ENCODE results near the gene RYR3.

The RYR3 gene

DNA sequence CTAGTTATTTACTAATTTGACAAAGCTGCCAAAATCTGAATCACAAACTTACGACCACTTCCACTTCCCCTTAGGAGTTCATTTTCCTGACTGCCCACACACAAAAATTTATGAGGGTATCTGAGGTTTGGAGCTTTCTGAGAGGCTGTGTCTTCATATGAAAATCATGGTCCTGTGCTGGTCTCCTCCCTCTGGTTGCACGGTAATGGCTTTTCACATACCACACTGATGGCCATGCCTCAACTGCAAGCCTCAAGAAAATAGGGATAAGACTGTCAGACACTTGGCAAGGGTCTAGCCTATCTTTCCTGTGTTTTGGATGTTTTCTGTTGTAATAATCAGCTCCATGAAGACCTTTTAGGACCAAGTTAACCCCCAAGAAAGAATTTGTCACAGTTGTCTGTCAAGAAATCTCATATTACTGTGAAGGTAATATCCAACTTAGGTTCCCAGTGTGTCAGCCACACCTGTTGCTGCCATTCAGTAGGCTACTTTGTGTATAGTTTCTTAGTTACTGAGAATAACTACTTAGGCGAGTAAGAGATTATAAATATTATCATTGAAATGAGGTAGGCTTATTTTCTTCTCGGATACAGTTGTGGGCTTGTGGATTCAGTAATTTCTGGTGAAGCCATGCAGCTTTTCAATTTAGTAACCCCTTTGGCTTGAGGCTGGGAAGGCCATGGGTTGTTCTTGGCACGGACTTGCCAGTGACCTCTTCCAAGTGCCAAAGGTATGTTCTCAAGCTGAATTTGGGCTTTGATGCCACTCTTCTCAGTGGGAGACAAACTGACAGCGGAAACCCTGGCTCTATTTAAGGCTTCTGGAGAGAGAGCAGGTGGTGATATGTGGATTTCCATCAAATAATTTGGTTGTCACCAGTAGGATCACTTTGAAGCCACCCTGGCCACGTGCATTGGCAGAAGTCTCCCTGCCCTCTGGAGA is 101.1 kb downstream of the RYR3 start:
- Histone ChIP-seq H3K4me1 (ENCODE audit: control insufficient read depth, low read length) (no peaks in the 10 kb centered on the region), H3K79me2 (ENCODE audit: control insufficient read depth, low read length) (no peaks in the 10 kb centered on the region), H3K9me3 (ENCODE audit: control insufficient read depth, insufficient read depth, low read length) (no peaks in the 10 kb centered on the region), H3K27me3 (ENCODE audit: control insufficient read depth, low read length) (no peaks in the 10 kb centered on the region), H3F3A (ENCODE audit: control insufficient read depth, insufficient read depth) (no peaks in the 10 kb centered on the region), H3K4me3 (ENCODE audit: low read length) (no peak overlapping the region), H3K4me2 (ENCODE audit: low read length) (no peak overlapping the region), H3K9me2 (replicated peaks; ENCODE audit: control insufficient read depth, low read length) (no peaks in the 10 kb centered on the region), H3K36me3 (ENCODE audit: control insufficient read depth, low read length) (no peaks in the 10 kb centered on the region), H3K27ac (ENCODE audit: low read depth, low read length) (no peak overlapping the region), H4K20me1 (ENCODE audit: control insufficient read depth, insufficient read depth, low read depth, low read length) (no peaks in the 10 kb centered on the region)
- TF ChIP-seq, protein P1, sequence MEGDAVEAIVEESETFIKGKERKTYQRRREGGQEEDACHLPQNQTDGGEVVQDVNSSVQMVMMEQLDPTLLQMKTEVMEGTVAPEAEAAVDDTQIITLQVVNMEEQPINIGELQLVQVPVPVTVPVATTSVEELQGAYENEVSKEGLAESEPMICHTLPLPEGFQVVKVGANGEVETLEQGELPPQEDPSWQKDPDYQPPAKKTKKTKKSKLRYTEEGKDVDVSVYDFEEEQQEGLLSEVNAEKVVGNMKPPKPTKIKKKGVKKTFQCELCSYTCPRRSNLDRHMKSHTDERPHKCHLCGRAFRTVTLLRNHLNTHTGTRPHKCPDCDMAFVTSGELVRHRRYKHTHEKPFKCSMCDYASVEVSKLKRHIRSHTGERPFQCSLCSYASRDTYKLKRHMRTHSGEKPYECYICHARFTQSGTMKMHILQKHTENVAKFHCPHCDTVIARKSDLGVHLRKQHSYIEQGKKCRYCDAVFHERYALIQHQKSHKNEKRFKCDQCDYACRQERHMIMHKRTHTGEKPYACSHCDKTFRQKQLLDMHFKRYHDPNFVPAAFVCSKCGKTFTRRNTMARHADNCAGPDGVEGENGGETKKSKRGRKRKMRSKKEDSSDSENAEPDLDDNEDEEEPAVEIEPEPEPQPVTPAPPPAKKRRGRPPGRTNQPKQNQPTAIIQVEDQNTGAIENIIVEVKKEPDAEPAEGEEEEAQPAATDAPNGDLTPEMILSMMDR (IDR thresholded peaks at IDR 0.05; ENCODE audit: low read depth, low read length, poor library complexity, severe bottlenecking), result no peak
- TF ChIP-seq EZH2phosphoT487 (IDR thresholded peaks at IDR 0.05; ENCODE audit: borderline replicate concordance, low read length), result no peak

DNA sequence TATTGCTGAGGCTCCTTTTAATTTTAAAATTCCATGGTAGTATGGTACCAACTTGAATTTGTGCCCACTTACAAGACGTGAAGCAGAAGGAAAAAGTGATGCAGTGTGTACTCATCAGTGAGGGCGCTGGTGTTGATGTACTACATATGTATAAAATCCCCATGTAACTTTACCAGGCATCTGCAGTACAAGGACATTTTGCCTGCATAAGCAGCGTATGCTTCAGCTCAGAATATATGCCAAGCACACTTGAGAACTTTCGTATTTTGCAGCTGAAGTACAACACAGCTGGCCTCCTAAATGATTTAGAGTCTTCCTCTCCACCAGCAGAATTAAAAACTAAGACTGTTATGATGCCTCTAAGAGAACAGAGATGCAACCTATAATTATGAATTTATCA is 108.9 kb downstream of the RYR3 start:
- TF ChIP-seq EZH2phosphoT487 (IDR thresholded peaks at IDR 0.05; ENCODE audit: borderline replicate concordance, low read length), result no peak
- TF ChIP-seq, protein P1 (IDR thresholded peaks at IDR 0.05; ENCODE audit: low read depth, low read length, poor library complexity, severe bottlenecking), result no peak
- Histone ChIP-seq H3F3A (ENCODE audit: control insufficient read depth, insufficient read depth) (no peaks in the 10 kb centered on the region), H3K27ac (ENCODE audit: low read depth, low read length) (no peak overlapping the region), H3K79me2 (ENCODE audit: control insufficient read depth, low read length) (no peaks in the 10 kb centered on the region), H3K27me3 (ENCODE audit: control insufficient read depth, low read length) (no peaks in the 10 kb centered on the region), H3K4me3 (ENCODE audit: low read length) (no peak overlapping the region), H3K4me1 (ENCODE audit: control insufficient read depth, low read length) (no peaks in the 10 kb centered on the region), H3K9me2 (replicated peaks; ENCODE audit: control insufficient read depth, low read length) (no peaks in the 10 kb centered on the region), H4K20me1 (ENCODE audit: control insufficient read depth, insufficient read depth, low read depth, low read length) (no peaks in the 10 kb centered on the region), H3K36me3 (ENCODE audit: control insufficient read depth, low read length) (no peaks in the 10 kb centered on the region), H3K4me2 (ENCODE audit: low read length) (no peak overlapping the region), H3K9me3 (ENCODE audit: control insufficient read depth, insufficient read depth, low read length) (no peaks in the 10 kb centered on the region)

GRCh38 chr15:33424025-33424424 is 113.3 kb downstream of the RYR3 start:
- Histone ChIP-seq H4K20me1 (ENCODE audit: control insufficient read depth, insufficient read depth, low read depth, low read length) (no peaks in the 10 kb centered on the region), H3K4me3 (ENCODE audit: low read length) (no peak overlapping the region), H3F3A (ENCODE audit: control insufficient read depth, insufficient read depth) (no peaks in the 10 kb centered on the region), H3K36me3 (ENCODE audit: control insufficient read depth, low read length) (no peaks in the 10 kb centered on the region), H3K9me2 (replicated peaks; ENCODE audit: control insufficient read depth, low read length) (no peaks in the 10 kb centered on the region), H3K27ac (ENCODE audit: low read depth, low read length) (no peak overlapping the region), H3K9me3 (ENCODE audit: control insufficient read depth, insufficient read depth, low read length) (no peaks in the 10 kb centered on the region), H3K4me2 (ENCODE audit: low read length) (no peak overlapping the region), H3K4me1 (ENCODE audit: control insufficient read depth, low read length) (no peaks in the 10 kb centered on the region), H3K27me3 (ENCODE audit: control insufficient read depth, low read length) (no peaks in the 10 kb centered on the region), H3K79me2 (ENCODE audit: control insufficient read depth, low read length) (no peaks in the 10 kb centered on the region)
- TF ChIP-seq, protein P1 (IDR thresholded peaks at IDR 0.05; ENCODE audit: low read depth, low read length, poor library complexity, severe bottlenecking), result no peak
- no peak for TF ChIP-seq EZH2phosphoT487 (IDR thresholded peaks at IDR 0.05; ENCODE audit: borderline replicate concordance, low read length)

Measured in DOHH2 (cell line).